HCT116 (cell line): ENCODE data around the gene PXK.

Source experiments
- CEBPB ChIP-seq: IDR thresholded peaks from 2 replicates; pipeline ENCODE4 v1.6.1; 2012; ENCODE audit warnings: low read depth
- EZH2 ChIP-seq: fragments of 200-600 bp; sonication (generic); IDR thresholded peaks from 2 replicates; pipeline ENCODE4 v1.6.1; 2017; ENCODE audit warnings: antibody characterized with exemption, mixed run types
- POLR2AphosphoS5 ChIP-seq: IDR thresholded peaks from 2 replicates; pipeline ENCODE4 v1.6.1; 2011; ENCODE audit warnings: mild to moderate bottlenecking, low read depth, low read length, moderate library complexity
- TF ChIP-seq, protein P1 (sequence below), 3 experiments: fragments of 200-600 bp in 1 of 3; sonication (generic) in 1 of 3; IDR thresholded peaks in 2 of 3; conservative IDR thresholded peaks in 1 of 3; 2 replicates each; pipeline ENCODE4 v1.5.1; 2012 to 2017; ENCODE audit warnings: low read depth in 2 of 3, low read length in 2 of 3, antibody characterized with exemption in 1 of 3, borderline replicate concordance in 1 of 3, control low read depth in 1 of 3, mild to moderate bottlenecking in 1 of 3, mixed read lengths in 1 of 3, mixed run types in 1 of 3, moderate library complexity in 1 of 3; ENCODE audit not compliant: insufficient read depth in 1 of 3

- TF ChIP-seq EZH2 = no peak
- no peak for TF ChIP-seq CEBPB
- TF ChIP-seq, protein P1, sequence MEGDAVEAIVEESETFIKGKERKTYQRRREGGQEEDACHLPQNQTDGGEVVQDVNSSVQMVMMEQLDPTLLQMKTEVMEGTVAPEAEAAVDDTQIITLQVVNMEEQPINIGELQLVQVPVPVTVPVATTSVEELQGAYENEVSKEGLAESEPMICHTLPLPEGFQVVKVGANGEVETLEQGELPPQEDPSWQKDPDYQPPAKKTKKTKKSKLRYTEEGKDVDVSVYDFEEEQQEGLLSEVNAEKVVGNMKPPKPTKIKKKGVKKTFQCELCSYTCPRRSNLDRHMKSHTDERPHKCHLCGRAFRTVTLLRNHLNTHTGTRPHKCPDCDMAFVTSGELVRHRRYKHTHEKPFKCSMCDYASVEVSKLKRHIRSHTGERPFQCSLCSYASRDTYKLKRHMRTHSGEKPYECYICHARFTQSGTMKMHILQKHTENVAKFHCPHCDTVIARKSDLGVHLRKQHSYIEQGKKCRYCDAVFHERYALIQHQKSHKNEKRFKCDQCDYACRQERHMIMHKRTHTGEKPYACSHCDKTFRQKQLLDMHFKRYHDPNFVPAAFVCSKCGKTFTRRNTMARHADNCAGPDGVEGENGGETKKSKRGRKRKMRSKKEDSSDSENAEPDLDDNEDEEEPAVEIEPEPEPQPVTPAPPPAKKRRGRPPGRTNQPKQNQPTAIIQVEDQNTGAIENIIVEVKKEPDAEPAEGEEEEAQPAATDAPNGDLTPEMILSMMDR (IDR thresholded peaks at IDR 0.05 in 2 of 3, conservative IDR thresholded peaks at IDR 0.05 in 1 of 3; ENCODE audit: borderline replicate concordance in 1 of 3, insufficient read depth in 1 of 3, low read depth in 2 of 3, low read length in 2 of 3) = no peak
- TF ChIP-seq POLR2AphosphoS5 = no peak
Observed at GRCh38 chr3:58384381-58385090, 51.8 kb downstream of the PXK start.
